K562 (cell line): ENCODE measurements around the gene SGSM2. TPM values are rescaled to one million over a fixed set of nuclear protein-coding genes. Genes with fewer than 3 reads are reported as not detected.
A peak's percentile ranks its signal among the peaks of the same experiment; 100 is the strongest.

Source experiments
- BCLAF1 ChIP-seq, 2 experiments: fragments of 450-650 bp in 1 of 2; IDR thresholded peaks; 2 replicates each; pipeline ENCODE4 v1.6.1; 2011 to 2017; ENCODE audit warnings: low read depth in 2 of 2, antibody characterized with exemption in 1 of 2, borderline replicate concordance in 1 of 2, low read length in 1 of 2, mild to moderate bottlenecking in 1 of 2, mixed read lengths in 1 of 2; ENCODE audit not compliant: control insufficient read depth in 1 of 2
- BDP1 ChIP-seq: IDR thresholded peaks from 3 replicates; pipeline ENCODE4 v1.6.1; 2011; ENCODE audit not compliant: insufficient read length, insufficient read depth
- CREB1 ChIP-seq, 2 experiments: sonication (generic) in 1 of 2; formaldehyde crosslinking in 1 of 2; IDR thresholded peaks; 2 replicates each; pipeline versions ENCODE4 v1.6.1 to v1.8.0; 2012 to 2022; ENCODE audit warnings: inconsistent platforms in 1 of 2, mild to moderate bottlenecking in 1 of 2, missing genetic modification reagents in 1 of 2, moderate library complexity in 1 of 2
- GATAD2A ChIP-seq: fragments of 450-650 bp; IDR thresholded peaks from 2 replicates; pipeline ENCODE4 v1.6.1; 2017
- KDM4B ChIP-seq, 2 experiments: fragments of 450-650 bp in 1 of 2; sonication (generic) in 1 of 2; IDR thresholded peaks; 2 replicates each; pipeline ENCODE4 v1.6.1; 2016 to 2017; ENCODE audit warnings: borderline replicate concordance in 2 of 2, antibody characterized with exemption in 1 of 2, low read depth in 1 of 2, mild to moderate bottlenecking in 1 of 2
- MAFK ChIP-seq: IDR thresholded peaks from 2 replicates; pipeline ENCODE4 v1.6.1; 2011; ENCODE audit warnings: low read length, improper control_type of control experiment
- MXI1 ChIP-seq: IDR thresholded peaks from 2 replicates; pipeline ENCODE4 v1.6.1; 2011; ENCODE audit warnings: low read depth, mild to moderate bottlenecking, improper control_type of control experiment, low read length
- PRMT5 ChIP-seq: sonication (generic); formaldehyde crosslinking; IDR thresholded peaks from 2 replicates; pipeline ENCODE4 v1.5.0; 2020; ENCODE audit warnings: missing genetic modification reagents
- PTBP1 ChIP-seq: fragments of 200-400 bp; formaldehyde crosslinking; IDR thresholded peaks from 2 replicates; pipeline ENCODE4 v1.6.1; 2017; ENCODE audit warnings: low read depth, low read length
- SMARCE1 ChIP-seq: fragments of 450-650 bp; IDR thresholded peaks from 2 replicates; pipeline ENCODE4 v1.7.1; 2016; ENCODE audit warnings: mild to moderate bottlenecking
- TFAP4 ChIP-seq: sonication (generic); formaldehyde crosslinking; IDR thresholded peaks from 2 replicates; pipeline ENCODE4 v1.8.0; 2022; ENCODE audit warnings: missing genetic modification reagents, mild to moderate bottlenecking, moderate library complexity, borderline replicate concordance
- ZFP36 ChIP-seq: fragments of 150-350 bp; IDR thresholded peaks from 2 replicates; pipeline ENCODE4 v1.6.1; 2018; ENCODE audit warnings: low read length, low read depth; ENCODE audit not compliant: partially characterized antibody
- ZNF324 ChIP-seq: fragments of 250-450 bp; sonication (Bioruptor Pico); IDR thresholded peaks from 2 replicates; pipeline ENCODE4 v1.4.0; 2020; ENCODE audit warnings: mild to moderate bottlenecking
- ZNF668 ChIP-seq: fragments of 250-450 bp; sonication (Bioruptor Pico); IDR thresholded peaks from 2 replicates; pipeline ENCODE4 v1.8.0; 2022; ENCODE audit warnings: mild to moderate bottlenecking, inconsistent platforms
- polyA plus RNA-seq, 8 experiments: library from polyadenylated mRNA; depleted of rRNA in 4 of 8; stranded (reverse) in 5 of 8; unstranded in 3 of 8; fragments of >200 nt; fragmentation: Nextera tagmentation in 2 of 8; fragmentation: Illumina TruSeq in 1 of 8; extraction: Ambion mirVana in 2 of 8; extraction: Trizol in 1 of 8; gene quantifications; 2 replicates each; pipeline versions ENCODE4 v1.2.1 to v1.2.3, GENCODE V29; 2011 to 2014; ENCODE audit warnings: inconsistent platforms in 1 of 8, missing spikeins in 1 of 8
- total RNA-seq, 7 experiments: library from RNA; depleted of rRNA in 6 of 7; stranded (reverse); fragments of >200 nt in 6 of 7; fragmentation: Illumina TruSeq in 2 of 7; extraction: Trizol in 2 of 7; gene quantifications; 2 replicates each; pipeline versions ENCODE4 v1.2.1 to v1.2.3, GENCODE V29; 2011 to 2021; ENCODE audit warnings: low replicate concordance in 1 of 7
- TF ChIP-seq, protein P1 (sequence below): fragments of 250-450 bp; sonication (Bioruptor Pico); IDR thresholded peaks from 2 replicates; pipeline ENCODE4 v1.4.0; 2020; ENCODE audit warnings: mild to moderate bottlenecking, moderate library complexity
- TF ChIP-seq, protein P2 (sequence below): fragments of 450-650 bp; IDR thresholded peaks from 2 replicates; pipeline ENCODE4 v1.6.1; 2016; ENCODE audit warnings: borderline replicate concordance
- TF ChIP-seq, protein P3 (sequence below): sonication (generic); formaldehyde crosslinking; IDR thresholded peaks from 2 replicates; pipeline ENCODE4 v1.8.1; 2022; ENCODE audit warnings: missing genetic modification reagents

The SGSM2 gene
- total and polyA plus RNA-seq, 9 of the 15 experiments (the other 6 are each of a cell fraction or from before 2014, with no cell fraction given): 0.20 to 26.3 (median 14.8) TPM

GRCh38 chr17:2399572-2400473 is 62.5 kb downstream of the SGSM2 start (continued):
- TF ChIP-seq, protein P1, sequence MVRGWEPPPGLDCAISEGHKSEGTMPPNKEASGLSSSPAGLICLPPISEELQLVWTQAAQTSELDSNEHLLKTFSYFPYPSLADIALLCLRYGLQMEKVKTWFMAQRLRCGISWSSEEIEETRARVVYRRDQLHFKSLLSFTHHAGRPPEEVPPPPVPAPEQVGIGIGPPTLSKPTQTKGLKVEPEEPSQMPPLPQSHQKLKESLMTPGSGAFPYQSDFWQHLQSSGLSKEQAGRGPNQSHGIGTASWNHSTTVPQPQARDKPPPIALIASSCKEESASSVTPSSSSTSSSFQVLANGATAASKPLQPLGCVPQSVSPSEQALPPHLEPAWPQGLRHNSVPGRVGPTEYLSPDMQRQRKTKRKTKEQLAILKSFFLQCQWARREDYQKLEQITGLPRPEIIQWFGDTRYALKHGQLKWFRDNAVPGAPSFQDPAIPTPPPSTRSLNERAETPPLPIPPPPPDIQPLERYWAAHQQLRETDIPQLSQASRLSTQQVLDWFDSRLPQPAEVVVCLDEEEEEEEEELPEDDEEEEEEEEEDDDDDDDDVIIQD (CRISPR knock-in tag): no peak
- TF ChIP-seq BDP1 (no peak), GATAD2A (0 out of 2 replicates have a peak, but pooled peaks have one; percentile 21), BCLAF1 (IDR thresholded peaks at IDR 0.05; ENCODE audit: borderline replicate concordance in 1 of 2, control insufficient read depth in 1 of 2, low read depth in 2 of 2, low read length in 1 of 2) (no peak), MXI1 (peak; percentile 56; the same call in 1 of the 2 replicates), ZFP36 (no peak), MAFK (no peak), PTBP1 (no peak), ZNF668 (CRISPR knock-in tag) (no peak), TFAP4 (CRISPR knock-in tag) (peak; percentile 46; the same call in 1 of the 2 replicates), ZNF324 (CRISPR knock-in tag) (no peak), KDM4B (IDR thresholded peaks at IDR 0.05; ENCODE audit: borderline replicate concordance in 2 of 2, low read depth in 1 of 2) (0 out of 4 replicates have a peak, but pooled peaks of 1 of the 2 experiments have one; percentile 78), SMARCE1 (no peak), PRMT5 (CRISPR knock-in tag) (no peak), CREB1 (IDR thresholded peaks at IDR 0.05) (peak; percentile 76), CREB1 (CRISPR knock-in tag; IDR thresholded peaks at IDR 0.05) (peak; percentile 90)
- TF ChIP-seq, protein P2, sequence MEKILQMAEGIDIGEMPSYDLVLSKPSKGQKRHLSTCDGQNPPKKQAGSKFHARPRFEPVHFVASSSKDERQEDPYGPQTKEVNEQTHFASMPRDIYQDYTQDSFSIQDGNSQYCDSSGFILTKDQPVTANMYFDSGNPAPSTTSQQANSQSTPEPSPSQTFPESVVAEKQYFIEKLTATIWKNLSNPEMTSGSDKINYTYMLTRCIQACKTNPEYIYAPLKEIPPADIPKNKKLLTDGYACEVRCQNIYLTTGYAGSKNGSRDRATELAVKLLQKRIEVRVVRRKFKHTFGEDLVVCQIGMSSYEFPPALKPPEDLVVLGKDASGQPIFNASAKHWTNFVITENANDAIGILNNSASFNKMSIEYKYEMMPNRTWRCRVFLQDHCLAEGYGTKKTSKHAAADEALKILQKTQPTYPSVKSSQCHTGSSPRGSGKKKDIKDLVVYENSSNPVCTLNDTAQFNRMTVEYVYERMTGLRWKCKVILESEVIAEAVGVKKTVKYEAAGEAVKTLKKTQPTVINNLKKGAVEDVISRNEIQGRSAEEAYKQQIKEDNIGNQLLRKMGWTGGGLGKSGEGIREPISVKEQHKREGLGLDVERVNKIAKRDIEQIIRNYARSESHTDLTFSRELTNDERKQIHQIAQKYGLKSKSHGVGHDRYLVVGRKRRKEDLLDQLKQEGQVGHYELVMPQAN: peak; percentile 76
- TF ChIP-seq, protein P3, sequence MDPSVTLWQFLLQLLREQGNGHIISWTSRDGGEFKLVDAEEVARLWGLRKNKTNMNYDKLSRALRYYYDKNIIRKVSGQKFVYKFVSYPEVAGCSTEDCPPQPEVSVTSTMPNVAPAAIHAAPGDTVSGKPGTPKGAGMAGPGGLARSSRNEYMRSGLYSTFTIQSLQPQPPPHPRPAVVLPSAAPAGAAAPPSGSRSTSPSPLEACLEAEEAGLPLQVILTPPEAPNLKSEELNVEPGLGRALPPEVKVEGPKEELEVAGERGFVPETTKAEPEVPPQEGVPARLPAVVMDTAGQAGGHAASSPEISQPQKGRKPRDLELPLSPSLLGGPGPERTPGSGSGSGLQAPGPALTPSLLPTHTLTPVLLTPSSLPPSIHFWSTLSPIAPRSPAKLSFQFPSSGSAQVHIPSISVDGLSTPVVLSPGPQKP (CRISPR knock-in tag): no peak
